ENCODE measurements around the gene TNNI3K.

TNNI3K gene

DNA sequence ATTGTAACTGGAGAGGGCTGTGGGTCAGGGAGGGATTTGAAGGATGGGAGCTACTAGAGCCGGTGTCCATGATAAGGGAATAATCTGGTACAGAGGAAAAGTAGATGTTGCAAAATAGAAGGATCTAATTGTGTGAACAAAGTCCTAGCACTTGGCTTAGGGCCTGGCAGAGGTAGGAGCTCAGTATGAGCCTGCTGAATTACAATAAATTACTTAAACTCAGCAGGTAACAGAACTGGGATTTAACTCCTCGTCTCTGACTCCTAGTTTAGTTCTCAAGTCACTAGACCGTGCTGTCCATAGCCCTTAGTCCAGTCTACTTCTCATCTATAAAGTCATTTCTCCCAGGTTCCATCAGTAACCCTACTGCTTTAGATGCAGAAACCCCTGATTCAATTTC is 157.0 kb downstream of the TNNI3K start:
- no peak for DNase-seq (ENCODE audit: low read depth)

DNA sequence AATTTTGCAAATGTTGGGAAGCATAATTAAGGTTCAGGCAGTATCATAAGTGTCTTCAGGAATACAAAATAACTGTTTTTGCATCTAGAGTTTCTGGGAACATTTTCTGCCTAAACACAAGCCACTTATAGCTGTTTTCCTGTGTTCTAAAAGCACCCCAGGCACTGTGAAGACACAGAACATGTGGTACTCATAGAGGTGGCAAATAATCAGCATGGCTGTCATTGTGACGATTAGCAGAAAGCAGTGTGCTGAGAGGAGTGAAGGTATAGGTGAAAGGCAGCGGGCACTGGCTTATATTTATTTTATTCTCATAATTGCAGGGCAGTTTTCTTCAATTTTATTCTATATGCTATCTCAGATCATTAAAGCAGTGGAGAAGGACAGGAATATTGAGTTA is 157.7 kb downstream of the TNNI3K start:
- no peak for DNase-seq (ENCODE audit: low read depth)

DNA sequence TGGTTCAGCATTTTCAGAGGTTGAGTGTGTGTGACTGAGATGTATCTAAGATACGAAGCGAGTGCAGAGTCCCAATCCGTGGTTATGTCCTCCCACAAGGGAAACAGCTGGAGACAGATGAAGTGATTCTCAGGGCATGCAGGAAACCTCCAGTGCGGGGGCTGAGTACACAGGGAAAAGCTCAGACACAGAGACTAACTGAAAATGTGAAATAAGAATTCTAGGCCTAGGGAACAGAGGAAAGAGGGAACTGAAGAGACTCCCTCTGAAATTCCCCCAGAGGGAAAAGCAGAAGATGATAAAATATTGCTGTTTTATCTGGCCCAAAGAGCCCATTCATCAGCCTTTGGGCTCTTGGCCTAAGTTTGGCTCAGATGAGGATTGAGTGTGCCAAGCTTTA is 160.4 kb downstream of the TNNI3K start:
- no peak for DNase-seq (ENCODE audit: low read depth)

DNA sequence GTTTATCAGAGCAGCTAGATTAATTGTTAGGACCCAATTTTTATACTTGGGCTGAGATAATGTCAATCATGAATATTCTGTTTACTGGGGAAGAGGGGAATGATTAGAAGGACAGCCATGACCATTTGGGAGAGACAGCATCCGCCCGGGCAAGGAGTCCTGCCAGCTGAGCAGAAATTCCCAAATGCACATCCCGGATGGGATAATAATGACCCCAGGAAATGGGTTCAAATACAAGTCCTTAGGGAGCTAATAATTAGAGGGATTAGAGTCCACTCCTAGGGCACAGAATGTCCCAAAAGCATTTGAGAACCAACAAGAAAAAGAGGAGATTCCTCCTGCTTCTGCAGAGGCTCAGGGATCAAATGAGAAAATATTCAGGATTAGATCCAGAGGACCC is 161.3 kb downstream of the TNNI3K start:
- DNase-seq (ENCODE audit: low read depth), result no peak

DNA sequence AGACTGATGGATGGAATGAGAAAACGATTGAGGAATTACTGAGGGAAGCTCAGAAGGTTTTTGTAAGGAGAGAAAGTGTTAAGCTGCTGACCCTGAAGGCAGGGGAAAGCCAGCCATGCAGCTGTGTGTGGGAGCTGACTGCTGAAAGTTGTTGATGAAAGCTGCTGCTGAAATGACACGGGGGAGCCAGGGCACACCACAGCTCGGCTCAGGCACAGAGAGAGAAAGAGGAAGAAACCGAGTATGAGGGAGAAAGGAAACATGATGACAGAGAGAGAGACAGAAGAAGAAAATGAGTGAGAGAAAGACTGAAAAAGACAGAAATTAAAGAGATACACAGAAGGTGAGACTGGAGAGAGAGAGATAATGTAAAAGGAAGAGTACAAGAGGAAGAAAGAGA is 161.7 kb downstream of the TNNI3K start:
- no peak for DNase-seq (ENCODE audit: low read depth)

DNA sequence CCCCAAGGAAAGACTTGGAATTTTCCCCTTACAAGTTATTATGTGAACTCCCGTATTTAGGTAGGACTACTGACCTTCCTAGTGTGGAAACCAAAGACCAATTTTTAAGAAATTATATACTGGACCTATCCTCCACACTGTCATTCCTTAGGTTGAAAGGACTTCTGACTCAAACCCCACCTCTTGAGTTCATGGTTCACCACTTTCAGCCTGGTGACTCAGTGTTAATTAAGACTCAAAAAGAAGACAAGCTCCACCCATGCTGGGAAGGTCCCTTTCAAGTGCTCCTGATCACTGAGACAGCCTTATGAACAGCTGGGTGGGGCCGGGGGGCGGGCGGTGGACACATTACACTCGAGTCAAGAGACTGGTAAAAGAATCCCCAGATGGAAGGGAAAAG is 164.1 kb downstream of the TNNI3K start:
- no peak for DNase-seq (ENCODE audit: low read depth)

DNA sequence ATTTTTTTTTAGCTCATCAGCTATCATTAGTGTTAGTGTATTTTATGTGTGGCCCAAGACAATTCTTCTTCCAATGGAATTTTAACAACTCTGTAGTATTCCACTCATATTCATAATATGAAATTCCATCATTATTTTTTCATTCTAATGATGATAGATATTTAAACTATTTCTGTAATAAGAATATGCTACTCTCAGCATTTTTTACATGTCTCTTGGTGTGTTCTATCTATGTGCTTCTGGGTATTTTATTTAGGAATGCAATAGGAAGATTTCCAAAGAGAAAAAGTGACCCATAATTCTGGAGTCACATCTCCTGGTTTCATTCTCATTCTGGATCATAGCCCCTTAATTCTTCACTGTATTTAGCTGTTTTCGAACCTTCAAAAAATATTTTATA is 167.7 kb downstream of the TNNI3K start:
- no peak for DNase-seq (ENCODE audit: low read depth)

DNA sequence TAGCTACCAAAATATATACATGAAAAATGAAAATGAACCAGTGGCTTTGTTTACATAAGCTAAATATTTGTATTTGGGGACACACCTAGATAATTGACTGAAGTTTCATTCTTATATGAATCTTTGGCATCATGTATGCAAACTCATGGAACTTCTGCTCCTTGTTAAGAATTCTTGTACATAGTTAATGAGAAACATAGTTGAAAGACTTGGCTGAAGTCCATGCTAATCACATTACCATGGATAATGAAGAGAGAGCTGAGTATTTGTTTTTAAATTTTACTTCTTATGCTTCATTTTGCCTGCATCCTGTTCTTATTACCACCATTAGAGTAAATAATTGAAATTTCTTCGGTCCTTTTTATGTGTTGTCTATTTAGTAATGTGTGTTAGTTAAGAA is 168.4 kb downstream of the TNNI3K start:
- DNase-seq (ENCODE audit: low read depth), result no peak

DNA sequence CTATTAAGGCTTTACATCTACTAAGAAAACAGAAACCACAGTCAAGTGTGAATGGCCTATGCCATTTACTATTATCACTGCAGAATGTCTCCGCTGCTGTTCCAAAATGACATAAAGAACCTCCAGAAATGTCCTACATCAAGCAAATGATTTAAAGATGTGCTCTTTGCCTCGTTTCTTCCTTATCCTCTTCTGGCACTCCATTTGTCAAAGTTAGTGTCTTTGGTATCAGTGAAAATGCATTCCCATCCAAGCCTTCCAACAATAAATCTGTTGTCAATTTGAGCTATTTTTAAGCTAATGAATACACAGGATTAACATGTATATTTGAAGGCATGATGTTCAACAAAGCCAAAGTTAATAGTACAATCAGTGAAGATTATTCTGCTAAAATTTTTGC is 171.6 kb downstream of the TNNI3K start:
- no peak for DNase-seq (ENCODE audit: low read depth)

DNA sequence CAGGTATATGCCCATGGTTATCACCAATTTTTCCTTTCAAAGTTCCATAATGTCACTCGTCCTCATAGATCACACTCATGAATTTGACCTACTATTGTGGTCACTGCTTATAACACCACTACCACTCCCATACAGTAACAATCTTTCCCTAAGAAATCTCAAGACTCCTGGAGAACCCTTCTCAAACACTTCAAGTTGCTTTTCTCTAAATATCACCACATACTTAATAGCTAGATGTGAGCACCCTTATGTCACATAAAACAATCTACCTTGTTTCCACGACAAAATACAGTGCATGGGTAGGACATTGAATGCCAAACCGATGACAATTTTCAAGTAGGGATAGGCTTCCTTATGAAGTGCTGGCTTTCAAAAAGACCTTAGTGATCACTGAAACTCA is 172.7 kb downstream of the TNNI3K start:
- DNase-seq (ENCODE audit: low read depth), result no peak

DNA sequence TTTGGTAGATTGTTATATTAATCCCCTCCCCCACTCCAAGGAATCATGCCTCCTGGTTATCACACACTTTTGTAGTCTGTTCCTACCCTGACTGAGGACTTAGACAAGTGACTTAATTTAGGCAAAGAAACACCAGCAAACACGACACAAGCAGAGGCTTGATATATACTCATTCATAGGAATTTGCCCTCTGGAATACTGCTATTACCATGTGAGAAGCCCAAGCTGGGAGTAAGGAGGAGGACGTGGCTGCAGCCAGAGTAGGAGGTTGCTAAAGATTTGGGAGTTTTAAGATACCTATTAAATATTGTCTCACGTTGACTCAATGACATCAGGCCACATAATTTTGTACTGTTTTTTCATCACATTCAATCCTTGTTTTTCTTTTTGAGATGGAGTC is 177.1 kb downstream of the TNNI3K start:
- no peak for DNase-seq (ENCODE audit: low read depth)

DNA sequence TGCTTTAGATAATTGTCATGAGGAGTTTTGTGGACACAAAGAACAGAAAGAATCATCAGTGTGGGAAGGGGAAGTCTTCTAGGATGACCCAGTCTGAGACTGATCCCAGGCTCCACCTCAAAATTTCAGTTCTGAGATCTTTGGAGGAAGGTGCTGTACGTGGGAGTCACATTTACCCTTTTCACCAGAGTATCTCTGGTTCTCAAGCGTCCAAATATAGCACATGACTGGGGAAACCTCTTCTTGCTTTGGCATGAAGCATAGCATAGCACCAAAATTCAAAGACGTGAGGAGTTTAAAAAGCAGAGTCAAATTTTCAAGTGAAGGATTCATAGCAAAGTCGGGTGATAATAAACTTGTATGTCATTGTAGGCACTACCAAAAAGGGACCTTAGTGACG is 180.7 kb downstream of the TNNI3K start:
- no peak for DNase-seq (ENCODE audit: low read depth)

DNA sequence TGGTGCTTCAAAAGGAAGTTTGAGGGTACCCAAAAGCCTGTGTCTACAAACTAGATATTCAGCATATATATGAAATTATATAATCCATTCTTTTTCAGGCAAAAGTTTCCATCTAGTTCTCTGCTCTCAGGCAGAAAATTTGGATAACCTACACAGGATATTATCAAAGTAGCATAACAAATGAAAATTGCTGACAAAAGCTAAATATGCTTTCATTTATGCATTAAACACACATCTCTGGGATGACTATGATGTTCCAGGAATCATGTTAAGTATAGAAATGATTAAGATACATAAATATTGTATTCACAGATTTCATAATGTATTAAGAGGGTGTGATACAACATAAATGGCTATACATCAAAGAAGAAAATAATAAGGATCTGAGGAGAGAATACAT is 184.4 kb downstream of the TNNI3K start:
- no peak for DNase-seq (ENCODE audit: low read depth)

DNA sequence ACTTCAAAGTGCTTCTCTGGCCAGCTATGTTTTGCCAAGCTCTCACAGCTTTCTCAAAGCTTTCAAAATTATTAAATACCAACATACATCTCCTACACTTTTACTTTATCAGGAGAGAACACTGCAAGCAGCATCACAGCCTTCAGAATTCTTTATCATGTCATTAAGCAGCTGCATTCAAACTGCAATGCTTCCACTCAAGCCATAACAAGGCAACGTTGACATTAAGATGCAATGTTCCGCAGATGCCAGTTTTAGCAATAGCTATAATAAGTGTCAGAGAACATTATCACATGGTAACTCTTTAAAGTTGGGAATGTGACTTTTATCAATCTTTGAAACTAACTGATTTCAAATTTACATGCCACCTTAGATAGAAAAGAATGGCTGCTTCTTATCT is 185.3 kb downstream of the TNNI3K start:
- DNase-seq (ENCODE audit: low read depth), result no peak

DNA sequence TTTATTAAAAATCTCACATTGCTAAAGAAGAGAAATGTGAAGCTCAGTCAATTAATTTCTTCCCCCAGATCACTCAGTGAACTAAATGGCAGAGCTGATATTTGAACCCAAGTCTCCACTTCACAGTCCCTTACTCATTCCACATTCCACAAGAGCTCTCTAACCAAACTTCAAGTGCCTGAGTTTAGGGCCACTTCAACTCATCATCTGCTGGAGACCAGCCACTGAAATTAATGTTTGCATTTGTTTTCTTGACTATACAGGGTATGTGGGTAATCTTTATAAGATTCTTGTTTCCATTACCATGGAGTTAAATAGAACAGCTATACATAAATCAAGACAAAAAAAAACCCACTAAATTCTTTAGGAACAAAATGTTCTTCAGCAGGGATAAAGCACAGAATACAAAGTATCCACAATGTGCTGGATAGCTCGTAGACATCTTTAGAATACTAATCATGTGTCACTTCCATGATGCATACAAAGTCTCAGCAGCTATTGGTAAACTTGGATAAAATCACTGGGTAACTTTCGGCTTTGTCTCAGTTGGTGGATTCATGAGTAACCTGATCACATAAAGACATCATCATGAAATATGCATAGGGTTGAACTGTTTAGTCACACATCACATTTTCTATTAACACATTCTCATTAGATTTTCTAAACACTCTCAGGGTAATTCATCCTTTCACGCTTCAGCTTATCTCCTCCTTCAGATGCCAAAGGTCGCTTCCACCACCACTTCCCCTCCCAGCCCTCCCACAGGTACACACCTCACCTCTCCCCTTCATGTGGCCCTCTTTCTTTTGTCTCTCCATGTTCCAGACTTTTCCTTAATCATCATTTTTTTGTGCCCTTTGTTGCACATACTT is 187.5 kb downstream of the TNNI3K start:
- DNase-seq (ENCODE audit: low read depth), result no peak

DNA sequence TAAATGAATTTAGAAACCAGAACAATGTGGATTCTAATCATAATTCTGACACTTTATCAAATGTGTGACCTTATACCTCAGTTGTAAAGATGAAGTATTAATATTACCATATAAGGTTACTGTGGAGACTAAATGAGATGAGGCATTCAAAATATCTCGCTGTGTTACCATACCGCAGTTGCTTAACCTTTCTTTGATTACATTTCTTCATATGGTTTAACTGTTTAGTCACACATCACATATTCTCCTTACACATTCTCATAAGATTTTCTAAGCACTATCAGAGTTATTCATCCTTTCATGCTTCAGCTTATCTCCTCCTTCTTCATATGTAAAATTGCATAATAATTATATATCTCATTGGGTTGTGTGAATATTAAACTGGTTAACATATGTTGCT is 188.3 kb downstream of the TNNI3K start:
- no peak for DNase-seq (ENCODE audit: low read depth)

DNA sequence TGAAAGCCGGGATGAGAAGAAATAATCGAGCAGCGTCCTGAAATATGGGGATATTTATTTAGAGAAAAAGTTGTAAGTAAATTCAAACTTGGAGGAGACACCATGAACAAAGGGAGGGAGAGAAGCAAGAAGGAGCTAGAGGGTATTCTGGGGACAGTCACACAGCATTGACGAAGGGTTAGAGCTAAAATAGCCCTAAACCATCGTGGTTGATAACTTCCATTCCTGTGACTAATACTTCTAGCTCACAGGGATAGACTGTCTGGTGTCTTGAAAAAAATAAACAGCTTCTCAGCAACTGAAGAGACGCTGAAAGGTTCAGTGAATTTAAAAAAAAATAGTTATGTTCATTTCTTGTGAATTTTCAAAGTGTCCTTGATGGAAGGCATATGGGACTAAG is 190.5 kb downstream of the TNNI3K start:
- no peak for DNase-seq (ENCODE audit: low read depth)

DNA sequence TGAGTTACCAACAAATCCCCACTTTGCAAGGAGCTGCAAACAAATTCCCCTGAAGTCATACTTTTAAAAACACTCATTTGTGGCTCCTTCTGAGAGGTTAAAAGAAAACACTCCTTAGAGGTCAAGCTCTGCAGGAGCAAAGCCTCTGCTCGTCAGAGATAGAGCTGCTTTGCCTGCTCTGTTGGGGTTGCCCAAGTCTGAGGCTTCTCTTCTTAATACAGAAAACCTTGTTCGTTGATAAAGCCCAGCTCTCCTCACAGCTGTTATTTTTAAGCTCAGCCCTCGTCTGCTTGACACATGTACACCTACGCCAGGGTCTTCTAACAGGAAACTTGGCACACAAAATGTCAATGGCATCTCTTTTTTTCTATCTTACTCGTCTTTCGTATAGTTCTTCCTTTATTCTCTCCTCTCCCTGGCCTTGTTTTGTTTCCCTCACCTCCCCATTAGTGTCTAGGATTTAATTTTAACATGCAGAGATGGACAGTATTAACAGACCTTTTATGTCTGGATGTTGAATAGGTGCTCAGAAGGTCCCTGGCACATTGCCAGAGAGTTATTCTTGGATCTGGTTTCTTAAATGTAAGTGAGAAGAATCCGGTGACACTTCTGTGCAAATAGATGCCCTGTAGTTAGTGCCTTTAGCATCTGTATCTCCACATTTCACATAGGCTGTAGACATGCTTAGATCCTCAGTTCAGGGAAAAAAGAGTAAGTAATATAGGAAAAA is 191.2 kb downstream of the TNNI3K start:
- DNase-seq (ENCODE audit: low read depth), result no peak

DNA sequence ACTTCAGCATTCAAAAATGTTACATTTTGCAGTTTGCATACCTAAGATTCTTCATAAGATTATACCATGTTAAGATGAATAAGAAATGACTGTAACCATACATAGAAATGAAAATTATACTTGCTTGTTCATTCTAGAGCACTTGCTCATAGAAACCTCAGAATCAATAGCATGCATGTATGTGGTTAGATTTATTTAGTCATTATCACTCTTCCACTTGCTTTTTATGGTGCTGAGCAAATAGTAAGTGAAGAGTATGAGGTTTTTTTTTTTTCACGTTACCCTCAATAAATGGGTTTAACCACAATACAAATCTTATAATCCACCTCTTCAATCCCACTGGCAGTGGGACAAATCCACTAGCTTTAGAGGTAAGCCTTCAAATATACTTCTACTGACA is 192.5 kb downstream of the TNNI3K start:
- DNase-seq (ENCODE audit: low read depth), result no peak

DNA sequence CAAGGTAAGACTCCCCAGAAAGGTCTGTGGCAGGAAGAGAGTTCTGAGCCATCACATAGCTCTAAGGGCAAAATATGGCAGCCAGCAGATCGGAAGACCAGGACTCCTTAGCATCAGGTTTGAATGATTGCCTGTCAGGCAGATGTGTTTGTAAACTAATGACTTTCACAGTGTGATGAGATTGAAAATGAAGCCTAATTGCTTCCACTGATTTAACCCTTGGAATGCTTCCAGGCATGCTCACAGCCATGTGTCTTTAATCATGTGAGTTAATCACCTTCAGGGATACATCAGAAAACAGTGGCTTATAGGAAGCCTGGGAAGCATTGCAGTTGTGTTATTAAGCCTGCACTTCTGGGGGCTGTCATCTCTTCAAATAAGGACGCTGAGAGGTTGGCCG is 194.4 kb downstream of the TNNI3K start:
- no peak for DNase-seq (ENCODE audit: low read depth)

DNA sequence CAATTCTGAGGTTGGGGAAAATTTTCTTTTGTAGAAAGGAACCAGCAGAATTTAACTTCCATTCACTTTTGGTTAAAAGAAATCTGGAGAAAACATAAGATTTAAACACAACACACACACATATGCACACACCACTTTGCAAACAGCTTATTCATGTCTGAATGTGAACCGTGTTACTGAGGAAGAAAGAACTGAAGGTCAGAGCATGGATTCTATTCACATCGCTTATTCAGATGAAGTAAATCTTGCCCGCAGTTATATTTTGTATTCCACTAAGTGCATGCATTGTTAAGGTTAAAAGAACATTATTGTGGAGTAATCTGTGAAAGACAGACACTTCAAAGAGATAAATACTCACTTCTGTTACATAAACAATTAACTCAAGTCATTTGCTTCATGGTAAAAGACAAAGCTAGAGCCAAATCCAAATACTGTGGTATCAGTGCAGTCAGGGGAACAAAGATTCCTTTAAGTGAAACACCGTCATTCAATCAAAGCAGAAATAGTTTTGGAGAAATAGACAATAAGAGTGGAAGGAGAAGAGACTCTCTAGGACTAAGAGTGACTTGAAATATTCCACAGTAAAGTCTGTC is 195.3 kb downstream of the TNNI3K start:
- no peak for DNase-seq (ENCODE audit: low read depth)

DNA sequence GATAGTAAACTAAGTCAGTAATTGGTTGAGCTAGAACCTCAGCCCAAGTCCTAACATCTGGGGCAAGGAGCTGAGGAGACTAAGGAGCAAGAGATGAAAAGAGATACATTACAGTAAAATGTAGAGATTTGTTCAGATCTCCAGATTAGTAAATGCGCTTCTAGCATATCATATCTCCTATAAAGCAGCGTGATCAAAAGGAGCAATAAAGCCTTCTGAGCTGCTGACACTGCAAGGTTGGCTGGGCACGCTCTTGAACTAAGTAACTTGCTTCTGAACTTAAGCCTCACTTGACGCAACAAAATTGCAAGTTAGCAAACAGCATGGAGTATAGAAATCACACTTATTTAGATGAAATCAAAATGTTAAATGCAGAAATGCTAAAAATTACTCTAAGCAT is 196.3 kb downstream of the TNNI3K start:
- DNase-seq (ENCODE audit: low read depth), result no peak

DNA sequence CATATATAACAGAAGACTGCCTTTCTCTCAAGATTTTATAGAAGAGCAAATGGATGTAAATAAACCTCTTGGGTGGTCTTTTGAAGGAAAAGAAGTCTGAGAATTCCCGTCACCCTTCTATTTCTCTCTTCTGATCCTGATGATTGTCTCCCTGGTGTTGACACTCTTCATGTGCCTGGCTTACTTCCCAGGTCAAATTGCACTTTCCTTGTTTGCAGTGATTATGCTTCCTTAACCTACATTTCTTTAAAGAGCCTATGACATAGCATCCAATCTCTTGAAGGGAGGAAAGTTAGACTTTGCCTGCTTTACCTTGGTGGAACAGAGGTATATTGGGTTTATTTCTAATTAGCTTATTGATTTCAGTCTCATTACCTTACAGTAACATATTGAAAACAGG is 197.1 kb downstream of the TNNI3K start:
- no peak for DNase-seq (ENCODE audit: low read depth)
